Neural progenitor cell (in vitro differentiated cells): ENCODE data around the gene KLHDC3. TPM values are rescaled to one million over a fixed set of nuclear protein-coding genes. Genes with fewer than 3 reads are reported as not detected.

Experiments
- DNase-seq: peaks from one replicate; pipeline ENCODE4 v3.0.0-alpha.2; 2016; ENCODE audit warnings: low spot score
- H2AFZ ChIP-seq: fragments of 200-600 bp; sonication (generic); replicated peaks from 2 replicates; pipeline ENCODE4 v1.6.1; 2016; ENCODE audit warnings: antibody characterized with exemption
- H3F3A ChIP-seq: fragments of 200-600 bp; sonication (generic); 2 replicates; pipeline ENCODE4 v1.6.1; 2016; ENCODE audit warnings: antibody characterized with exemption, low read depth
- H3K27ac ChIP-seq: fragments of 200-600 bp; sonication (generic); 2 replicates; pipeline ENCODE4 v1.5.1; 2016; ENCODE audit warnings: mild to moderate bottlenecking
- H3K27me3 ChIP-seq: fragments of 200-600 bp; sonication (generic); 2 replicates; pipeline ENCODE4 v1.6.1; 2016; ENCODE audit warnings: mild to moderate bottlenecking, moderate library complexity
- H3K36me3 ChIP-seq: fragments of 200-600 bp; sonication (generic); 2 replicates; pipeline ENCODE4 v1.5.1; 2016
- H3K4me1 ChIP-seq: fragments of 200-600 bp; sonication (generic); 2 replicates; pipeline ENCODE4 v1.6.1; 2016; ENCODE audit warnings: mixed run types
- H3K4me2 ChIP-seq: fragments of 200-600 bp; sonication (generic); 2 replicates; pipeline ENCODE4 v1.6.1; 2016
- H3K4me3 ChIP-seq: fragments of 200-600 bp; sonication (generic); 2 replicates; pipeline ENCODE4 v1.5.1; 2016
- H3K79me2 ChIP-seq: fragments of 200-600 bp; sonication (generic); 2 replicates; pipeline ENCODE4 v1.6.1; 2016; ENCODE audit warnings: low read depth
- H3K9ac ChIP-seq: fragments of 200-600 bp; sonication (generic); 2 replicates; pipeline ENCODE4 v1.6.1; 2016
- H3K9me3 ChIP-seq: fragments of 200-600 bp; sonication (generic); 2 replicates; pipeline ENCODE4 v1.5.1; 2016; ENCODE audit warnings: low read depth
- H4K20me1 ChIP-seq: fragments of 200-600 bp; sonication (generic); 2 replicates; pipeline ENCODE4 v1.6.1; 2016; ENCODE audit warnings: low read depth
- H3K27ac Mint-ChIP-seq: 3 replicates; pipeline ENCODE4 v1.8.0; 2021; ENCODE audit warnings: mixed read lengths
- H3K27me3 Mint-ChIP-seq: 2 replicates; pipeline ENCODE4 v1.8.0; 2022; ENCODE audit warnings: low read depth, mild to moderate bottlenecking, inconsistent platforms, moderate library complexity, mixed read lengths; ENCODE audit not compliant: insufficient read depth
- H3K36me3 Mint-ChIP-seq: 3 replicates; pipeline ENCODE4 v1.8.0; 2021; ENCODE audit warnings: mixed read lengths
- H3K4me1 Mint-ChIP-seq: 3 replicates; pipeline ENCODE4 v1.8.0; 2021; ENCODE audit warnings: mixed read lengths
- H3K4me3 Mint-ChIP-seq: 3 replicates; pipeline ENCODE4 v1.8.0; 2021; ENCODE audit warnings: mild to moderate bottlenecking, moderate library complexity, mixed read lengths
- H3K9me3 Mint-ChIP-seq: 3 replicates; pipeline ENCODE4 v1.8.0; 2020; ENCODE audit warnings: mixed read lengths
- EZH2 ChIP-seq: fragments of 200-600 bp; sonication (generic); IDR thresholded peaks from 2 replicates; pipeline ENCODE4 v1.6.1; 2017; ENCODE audit warnings: antibody characterized with exemption, mild to moderate bottlenecking, moderate library complexity
- EZH2phosphoT487 ChIP-seq: fragments of 200-600 bp; sonication (generic); IDR thresholded peaks from 2 replicates; pipeline ENCODE4 v1.6.1; 2017; ENCODE audit warnings: antibody characterized with exemption
- total RNA-seq: library from RNA; depleted of rRNA; stranded (reverse); fragments of >200 nt; gene quantifications from 2 replicates; pipeline ENCODE4 v1.2.3, GENCODE V29; 2015; ENCODE audit warnings: low replicate concordance
- TF ChIP-seq, protein P1 (sequence below): fragments of 200-600 bp; sonication (generic); IDR thresholded peaks from 2 replicates; pipeline ENCODE4 v1.5.1; 2017; ENCODE audit warnings: antibody characterized with exemption, mild to moderate bottlenecking

The KLHDC3 gene
- total RNA-seq, 1 donor from 2014 or later, result 122 TPM

GRCh38 chr6:43035495-43036194, 21.6 kb downstream of the KLHDC3 start:
- H3K36me3 Mint-ChIP-seq, result peaks cover 34% of the 10 kb centered on the region
- H3K4me1 ChIP-seq, result no peaks in the 10 kb centered on the region
- H3K27ac ChIP-seq, result no peak overlapping the region
- H4K20me1 ChIP-seq, result peaks cover 11% of the 10 kb centered on the region
- TF ChIP-seq, protein P1, sequence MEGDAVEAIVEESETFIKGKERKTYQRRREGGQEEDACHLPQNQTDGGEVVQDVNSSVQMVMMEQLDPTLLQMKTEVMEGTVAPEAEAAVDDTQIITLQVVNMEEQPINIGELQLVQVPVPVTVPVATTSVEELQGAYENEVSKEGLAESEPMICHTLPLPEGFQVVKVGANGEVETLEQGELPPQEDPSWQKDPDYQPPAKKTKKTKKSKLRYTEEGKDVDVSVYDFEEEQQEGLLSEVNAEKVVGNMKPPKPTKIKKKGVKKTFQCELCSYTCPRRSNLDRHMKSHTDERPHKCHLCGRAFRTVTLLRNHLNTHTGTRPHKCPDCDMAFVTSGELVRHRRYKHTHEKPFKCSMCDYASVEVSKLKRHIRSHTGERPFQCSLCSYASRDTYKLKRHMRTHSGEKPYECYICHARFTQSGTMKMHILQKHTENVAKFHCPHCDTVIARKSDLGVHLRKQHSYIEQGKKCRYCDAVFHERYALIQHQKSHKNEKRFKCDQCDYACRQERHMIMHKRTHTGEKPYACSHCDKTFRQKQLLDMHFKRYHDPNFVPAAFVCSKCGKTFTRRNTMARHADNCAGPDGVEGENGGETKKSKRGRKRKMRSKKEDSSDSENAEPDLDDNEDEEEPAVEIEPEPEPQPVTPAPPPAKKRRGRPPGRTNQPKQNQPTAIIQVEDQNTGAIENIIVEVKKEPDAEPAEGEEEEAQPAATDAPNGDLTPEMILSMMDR, result no peak
- TF ChIP-seq EZH2, result no peak
- no peak for TF ChIP-seq EZH2phosphoT487
- no peaks in the 10 kb centered on the region for H3K79me2 ChIP-seq
- no peak overlapping the region for H3K4me2 ChIP-seq
- no peak overlapping the region for H2AFZ ChIP-seq
- H3K27me3 ChIP-seq, result no peaks in the 10 kb centered on the region
- H3K4me1 Mint-ChIP-seq, result peaks cover 7% of the 10 kb centered on the region
- H3K9me3 Mint-ChIP-seq, result no peaks in the 10 kb centered on the region
- no peak overlapping the region for H3K4me3 ChIP-seq
- no peak for DNase-seq
- H3K9ac ChIP-seq, result no peak overlapping the region
- peaks cover 23% of the 10 kb centered on the region for H3F3A ChIP-seq
- no peak overlapping the region for H3K4me3 Mint-ChIP-seq
- no peaks in the 10 kb centered on the region for H3K9me3 ChIP-seq
- H3K36me3 ChIP-seq, result no peaks in the 10 kb centered on the region
- H3K27me3 Mint-ChIP-seq, result peaks cover 5% of the 10 kb centered on the region
- H3K27ac Mint-ChIP-seq, result no peak overlapping the region

DNA sequence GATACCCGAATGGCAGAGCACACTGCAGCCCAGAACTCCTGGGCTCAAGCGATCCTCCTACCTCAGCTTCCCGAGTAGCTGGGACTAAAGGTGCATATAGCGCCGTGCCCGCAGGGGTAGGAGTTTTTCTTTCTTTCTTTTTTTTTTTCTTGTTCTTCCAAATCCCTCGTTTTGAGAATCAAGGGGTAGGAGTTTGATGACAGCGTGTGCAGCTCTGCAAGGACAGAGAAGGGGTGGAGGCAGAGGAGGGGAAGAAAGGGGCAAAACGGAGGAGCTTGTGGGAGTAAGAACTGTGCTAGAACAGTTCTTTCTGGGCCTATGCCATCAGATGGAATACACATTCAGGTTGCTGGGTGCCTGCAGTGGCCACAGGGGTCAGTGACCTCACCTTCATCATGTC, 22.7 kb downstream of the KLHDC3 start:
- no peaks in the 10 kb centered on the region for H3K4me1 ChIP-seq
- peaks cover 11% of the 10 kb centered on the region for H4K20me1 ChIP-seq
- H3K36me3 ChIP-seq, result no peaks in the 10 kb centered on the region

DNA sequence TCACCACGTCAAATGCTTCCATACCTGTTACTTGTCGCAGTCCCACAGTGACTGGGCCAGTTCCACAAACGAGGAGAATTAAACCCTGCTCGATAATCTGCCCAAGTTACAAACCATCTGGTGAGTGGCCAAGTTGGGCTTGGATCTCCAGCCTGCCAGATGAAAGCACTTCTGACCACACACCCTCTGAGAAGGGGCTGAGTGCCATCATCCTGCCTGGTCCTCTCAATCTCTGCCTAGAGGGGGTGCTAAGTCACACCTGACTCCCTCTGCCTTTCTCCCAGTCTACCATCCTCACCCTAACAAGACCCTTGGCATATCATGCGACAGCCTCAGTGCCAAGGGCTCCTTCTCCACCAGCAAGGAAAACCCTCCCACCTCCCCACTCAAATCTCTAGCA, 23.1 kb downstream of the KLHDC3 start:
- Histone ChIP-seq H3K9me3 (no peaks in the 10 kb centered on the region), H3K27ac (no peak overlapping the region), H2AFZ (no peak overlapping the region), H3K9ac (no peak overlapping the region), H3K4me2 (no peak overlapping the region), H4K20me1 (peaks cover 11% of the 10 kb centered on the region), H3K36me3 (no peaks in the 10 kb centered on the region), H3K27me3 (no peaks in the 10 kb centered on the region), H3K4me1 (no peaks in the 10 kb centered on the region), H3K4me3 (no peak overlapping the region), H3K79me2 (no peaks in the 10 kb centered on the region), H3F3A (peaks cover 12% of the 10 kb centered on the region)
- Mint-ChIP-seq H3K36me3 (peaks cover 32% of the 10 kb centered on the region), H3K27me3 (peaks cover 5% of the 10 kb centered on the region), H3K9me3 (no peaks in the 10 kb centered on the region), H3K27ac (no peak overlapping the region), H3K4me3 (peak overlapping the region; percentile 28), H3K4me1 (peaks cover 7% of the 10 kb centered on the region)
- no peak for TF ChIP-seq EZH2
- TF ChIP-seq, protein P1, result no peak
- TF ChIP-seq EZH2phosphoT487, result no peak
- no peak for DNase-seq

More for the DNA sequence above, 22.7 kb downstream of the KLHDC3 start:
- DNase-seq, result no peak
- Histone ChIP-seq H2AFZ (no peak overlapping the region), H3K27me3 (no peaks in the 10 kb centered on the region), H3K4me2 (no peak overlapping the region), H3K9ac (no peak overlapping the region), H3F3A (peaks cover 16% of the 10 kb centered on the region), H3K4me3 (no peak overlapping the region), H3K9me3 (no peaks in the 10 kb centered on the region), H3K27ac (no peak overlapping the region), H3K79me2 (no peaks in the 10 kb centered on the region)
- TF ChIP-seq EZH2 (no peak), EZH2phosphoT487 (no peak)
- TF ChIP-seq, protein P1, result no peak
- no peak overlapping the region for H3K27ac Mint-ChIP-seq
- H3K9me3 Mint-ChIP-seq, result no peaks in the 10 kb centered on the region
- H3K27me3 Mint-ChIP-seq, result peaks cover 5% of the 10 kb centered on the region
- H3K4me1 Mint-ChIP-seq, result peaks cover 7% of the 10 kb centered on the region
- no peak overlapping the region for H3K4me3 Mint-ChIP-seq
- peaks cover 36% of the 10 kb centered on the region for H3K36me3 Mint-ChIP-seq
